Measurements from ENCODE around the gene AUTS2.
A peak's percentile ranks its signal among the peaks of the same experiment; 100 is the strongest.

The AUTS2 gene

GRCh38 chr7:70766109-70766508 is 1167.8 kb downstream of the AUTS2 start:
- H3K27ac ChIP-seq, result no peak overlapping the region
- no peak for DNase-seq (ENCODE audit: low read depth, low spot score)

GRCh38 chr7:70766694-70767093 is 1168.4 kb downstream of the AUTS2 start:
- DNase-seq (ENCODE audit: low read depth, low spot score), result no peak

GRCh38 chr7:70770154-70770553 is 1171.9 kb downstream of the AUTS2 start:
- no peak overlapping the region for H3K27ac ChIP-seq
- DNase-seq (ENCODE audit: low read depth, low spot score), result no peak

More at GRCh38 chr7:70766694-70767093, 1168.4 kb downstream of the AUTS2 start:
- no peak overlapping the region for H3K27ac ChIP-seq

- H3K27ac ChIP-seq, result no peak overlapping the region
- DNase-seq (ENCODE audit: low read depth, low spot score), result no peak
These were observed 1173.2 kb downstream of the AUTS2 start for GRCh38 chr7:70771451-70771850.

GRCh38 chr7:70772891-70773290 is 1174.6 kb downstream of the AUTS2 start:
- DNase-seq (ENCODE audit: low read depth, low spot score), result no peak
- H3K27ac ChIP-seq, result no peak overlapping the region

GRCh38 chr7:70773406-70773805 is 1175.1 kb downstream of the AUTS2 start:
- DNase-seq (ENCODE audit: low read depth, low spot score), result no peak
- no peak overlapping the region for H3K27ac ChIP-seq

- DNase-seq (ENCODE audit: low read depth, low spot score), result no peak
- no peak overlapping the region for H3K27ac ChIP-seq
These were observed 1176.8 kb downstream of the AUTS2 start for GRCh38 chr7:70774950-70775527.

GRCh38 chr7:70775570-70776156 is 1177.4 kb downstream of the AUTS2 start:
- no peak overlapping the region for H3K27ac ChIP-seq
- DNase-seq (ENCODE audit: low read depth, low spot score), result no peak

- no peak overlapping the region for H3K27ac ChIP-seq
- no peak for DNase-seq (ENCODE audit: low read depth, low spot score)
These were observed 1178.4 kb downstream of the AUTS2 start for GRCh38 chr7:70776627-70777101.

GRCh38 chr7:70777251-70777650 is 1179.0 kb downstream of the AUTS2 start:
- DNase-seq (ENCODE audit: low read depth, low spot score), result no peak
- H3K27ac ChIP-seq, result no peak overlapping the region

GRCh38 chr7:70778585-70778984 is 1180.3 kb downstream of the AUTS2 start:
- DNase-seq (ENCODE audit: low read depth, low spot score), result no peak
- H3K27ac ChIP-seq, result no peak overlapping the region

- H3K27ac ChIP-seq, result no peak overlapping the region
These were observed 1181.0 kb downstream of the AUTS2 start for GRCh38 chr7:70779321-70779720.

GRCh38 chr7:70781922-70782311 is 1183.6 kb downstream of the AUTS2 start:
- no peak overlapping the region for H3K27ac ChIP-seq
- no peak for DNase-seq (ENCODE audit: low read depth, low spot score)

More at GRCh38 chr7:70779321-70779720, 1181.0 kb downstream of the AUTS2 start:
- no peak for DNase-seq (ENCODE audit: low read depth, low spot score)

GRCh38 chr7:70782796-70783195 is 1184.5 kb downstream of the AUTS2 start:
- DNase-seq (ENCODE audit: low read depth, low spot score), result no peak
- H3K27ac ChIP-seq, result no peak overlapping the region

GRCh38 chr7:70785427-70785826 is 1187.2 kb downstream of the AUTS2 start:
- DNase-seq (ENCODE audit: low read depth, low spot score), result peak; percentile 53

GRCh38 chr7:70786076-70786475 is 1187.8 kb downstream of the AUTS2 start:
- no peak for DNase-seq (ENCODE audit: low read depth, low spot score)
- peak overlapping the region; percentile 53 for H3K27ac ChIP-seq

More at GRCh38 chr7:70785427-70785826, 1187.2 kb downstream of the AUTS2 start:
- peak overlapping the region; percentile 53 for H3K27ac ChIP-seq

GRCh38 chr7:70787286-70787685 is 1189.0 kb downstream of the AUTS2 start:
- no peak for DNase-seq (ENCODE audit: low read depth, low spot score)
- no peak overlapping the region for H3K27ac ChIP-seq

GRCh38 chr7:70787771-70788170 is 1189.5 kb downstream of the AUTS2 start:
- no peak for DNase-seq (ENCODE audit: low read depth, low spot score)
- H3K27ac ChIP-seq, result no peak overlapping the region

- H3K27ac ChIP-seq, result no peak overlapping the region
- DNase-seq (ENCODE audit: low read depth, low spot score), result peak; percentile 14
These were observed 1190.0 kb downstream of the AUTS2 start for GRCh38 chr7:70788276-70788675.

- no peak overlapping the region for H3K27ac ChIP-seq
- no peak for DNase-seq (ENCODE audit: low read depth, low spot score)
These were observed 1191.4 kb downstream of the AUTS2 start for GRCh38 chr7:70789481-70790214.
